ENCODE measurements around the gene ZYX.

Gene ZYX

GRCh38 chr7:143396625-143397556, 15.7 kb downstream of the ZYX start:
- in situ Hi-C loops (cut with MboI; ENCODE audit: low sequenced_read_pairs), result no loop called here

GRCh38 chr7:143397710-143398530, 16.8 kb downstream of the ZYX start:
- in situ Hi-C loops (cut with MboI; ENCODE audit: low sequenced_read_pairs), result no loop called here

GRCh38 chr7:143398616-143399015, 17.5 kb downstream of the ZYX start:
- in situ Hi-C loops (cut with MboI; ENCODE audit: low sequenced_read_pairs), result no loop called here

- in situ Hi-C loops (cut with MboI; ENCODE audit: low sequenced_read_pairs), result no loop called here
These were observed 18.0 kb downstream of the ZYX start for GRCh38 chr7:143399151-143399550.

GRCh38 chr7:143399642-143400041, 18.5 kb downstream of the ZYX start:
- in situ Hi-C loops (cut with MboI; ENCODE audit: low sequenced_read_pairs), result loop anchor here (25.0 kb wide), 1 partner anchor 387 kb away; no protein-coding TSS in a partner anchor

- in situ Hi-C loops (cut with MboI; ENCODE audit: low sequenced_read_pairs), result loop anchor here (25.0 kb wide), 1 partner anchor 389 kb away; no protein-coding TSS in a partner anchor
These were observed 20.1 kb downstream of the ZYX start for GRCh38 chr7:143401265-143401664.

- in situ Hi-C loops (cut with MboI; ENCODE audit: low sequenced_read_pairs), result loop anchor here (25.0 kb wide), 1 partner anchor 390 kb away; no protein-coding TSS in a partner anchor
These were observed 21.1 kb downstream of the ZYX start for GRCh38 chr7:143402233-143402632.

- in situ Hi-C loops (cut with MboI; ENCODE audit: low sequenced_read_pairs), result loop anchor here (25.0 kb wide), 1 partner anchor 393 kb away; no protein-coding TSS in a partner anchor
These were observed 24.2 kb downstream of the ZYX start for GRCh38 chr7:143405173-143406001.

GRCh38 chr7:143406002-143406357, 24.8 kb downstream of the ZYX start:
- in situ Hi-C loops (cut with MboI; ENCODE audit: low sequenced_read_pairs), result loop anchor here (25.0 kb wide), 1 partner anchor 394 kb away; no protein-coding TSS in a partner anchor

- in situ Hi-C loops (cut with MboI; ENCODE audit: low sequenced_read_pairs), result loop anchor here (25.0 kb wide), 1 partner anchor 395 kb away; no protein-coding TSS in a partner anchor
These were observed 26.4 kb downstream of the ZYX start for GRCh38 chr7:143407287-143408251.

GRCh38 chr7:143408252-143408685, 27.1 kb downstream of the ZYX start:
- in situ Hi-C loops (cut with MboI; ENCODE audit: low sequenced_read_pairs), result loop anchor here (25.0 kb wide), 1 partner anchor 396 kb away; no protein-coding TSS in a partner anchor

- in situ Hi-C loops (cut with MboI; ENCODE audit: low sequenced_read_pairs), result loop anchor here (25.0 kb wide), 1 partner anchor 397 kb away; no protein-coding TSS in a partner anchor
These were observed 27.8 kb downstream of the ZYX start, which contains the start of gene EPHA1 for GRCh38 chr7:143408686-143409561. EPHA1 (minus strand) TSS chr7:143408856; CDS start chr7:143408805, 51 bp downstream.

GRCh38 chr7:143410521-143411004, 29.4 kb downstream of the ZYX start:
- in situ Hi-C loops (cut with MboI; ENCODE audit: low sequenced_read_pairs), result loop anchor here (25.0 kb wide), 1 partner anchor 398 kb away; no protein-coding TSS in a partner anchor

- in situ Hi-C loops (cut with MboI; ENCODE audit: low sequenced_read_pairs), result loop anchor here (25.0 kb wide), 1 partner anchor 400 kb away; no protein-coding TSS in a partner anchor
These were observed 31.0 kb downstream of the ZYX start for GRCh38 chr7:143411976-143412708.

GRCh38 chr7:143413123-143413522, 32.0 kb downstream of the ZYX start:
- in situ Hi-C loops (cut with MboI; ENCODE audit: low sequenced_read_pairs), result loop anchor here (25.0 kb wide), 1 partner anchor 401 kb away; no protein-coding TSS in a partner anchor

- in situ Hi-C loops (cut with MboI; ENCODE audit: low sequenced_read_pairs), result loop anchor here (25.0 kb wide), 1 partner anchor 403 kb away; no protein-coding TSS in a partner anchor
These were observed 34.1 kb downstream of the ZYX start for GRCh38 chr7:143415209-143415608.
